Measurements from ENCODE around the gene LCA5. TPM values are rescaled to one million over a fixed set of nuclear protein-coding genes. Genes with fewer than 3 reads are reported as not detected.
"Not testable (repeated sequence)": the region's sequence is repeated elsewhere in the genome, so short reads cannot be mapped to it uniquely, and the experiment has no call there.

The LCA5 gene
- 4.2 and 4.3 TPM in 2 replicates for total RNA-seq
- long read RNA-seq, full-length matches to known transcripts, result 15 of 45 reads
- long read RNA-seq, partial matches to known transcripts, result 23 of 45 reads
- long read RNA-seq, other reads (novel, unspliced or antisense), result 7 of 45 reads

DNA sequence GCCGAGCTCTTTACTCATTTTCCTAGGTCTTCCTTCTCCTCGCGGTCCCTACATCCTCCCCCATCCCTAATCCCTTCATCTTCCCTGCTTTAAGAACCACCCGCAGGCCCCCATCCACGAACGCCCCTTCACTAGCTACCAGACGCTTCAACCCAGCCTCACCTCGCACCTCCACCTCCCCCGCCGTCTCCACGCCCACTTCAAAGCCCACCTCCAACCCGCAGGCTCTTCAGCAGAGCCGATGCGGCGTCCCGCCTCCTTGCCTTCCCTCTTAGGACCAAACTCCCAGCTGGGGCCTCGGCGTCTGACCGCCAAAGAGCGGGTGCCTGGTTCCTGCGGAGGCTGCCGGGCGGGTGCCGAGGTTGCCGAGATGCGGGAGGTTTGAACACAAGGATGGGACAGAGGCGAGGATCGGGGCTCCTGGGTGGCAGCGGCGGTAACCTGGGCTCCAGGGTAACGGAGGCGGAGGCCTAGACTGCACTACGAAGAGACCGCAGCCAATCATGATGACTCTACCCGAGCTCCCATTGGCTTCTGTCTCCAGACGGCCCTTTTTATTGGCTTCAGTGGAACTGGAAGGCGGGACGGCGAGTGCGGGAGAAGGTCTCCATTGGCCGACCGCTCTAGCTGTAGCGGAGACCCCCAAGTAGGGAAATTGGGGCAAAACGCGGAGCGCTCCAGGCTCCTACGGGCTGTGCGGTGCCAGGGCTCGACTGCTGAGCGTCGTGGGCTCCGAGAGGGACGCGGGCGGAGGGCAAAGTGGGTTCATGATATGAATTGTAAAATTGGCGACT, at the start of gene LCA5:
LCA5 (minus strand) TSS at position 477 of the 794 bp plus-strand sequence. CDS start 18,536 bp downstream, outside the sequence.
- no peak within 1 kb of the TSS for H3K27ac Mint-ChIP-seq (ENCODE audit: unreplicated experiment)

DNA sequence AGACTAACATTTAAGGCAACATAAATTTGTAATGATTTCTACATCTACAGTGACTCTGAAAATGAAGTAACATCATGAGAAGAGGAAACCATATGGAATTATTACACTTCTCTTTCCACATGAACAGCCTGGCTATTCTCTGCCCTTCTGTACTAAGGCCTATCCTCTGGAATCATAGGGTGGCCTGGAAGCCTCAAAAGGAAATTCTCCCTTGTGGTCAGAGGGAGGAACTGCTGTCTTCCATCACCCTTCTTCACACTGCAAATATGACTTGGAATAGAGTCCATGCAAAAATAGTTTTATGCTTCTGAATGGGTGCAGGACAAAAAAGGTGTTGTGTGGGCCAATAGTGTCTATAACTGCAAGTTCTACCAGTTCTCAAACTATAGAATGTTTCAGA, 49.3 kb upstream of the LCA5 start:
- H3K4me3 Mint-ChIP-seq (ENCODE audit: unreplicated experiment), result no peak overlapping the region
- no peak for DNase-seq (ENCODE audit: extremely low spot score, unreplicated experiment)
- TF ChIP-seq, protein P1, sequence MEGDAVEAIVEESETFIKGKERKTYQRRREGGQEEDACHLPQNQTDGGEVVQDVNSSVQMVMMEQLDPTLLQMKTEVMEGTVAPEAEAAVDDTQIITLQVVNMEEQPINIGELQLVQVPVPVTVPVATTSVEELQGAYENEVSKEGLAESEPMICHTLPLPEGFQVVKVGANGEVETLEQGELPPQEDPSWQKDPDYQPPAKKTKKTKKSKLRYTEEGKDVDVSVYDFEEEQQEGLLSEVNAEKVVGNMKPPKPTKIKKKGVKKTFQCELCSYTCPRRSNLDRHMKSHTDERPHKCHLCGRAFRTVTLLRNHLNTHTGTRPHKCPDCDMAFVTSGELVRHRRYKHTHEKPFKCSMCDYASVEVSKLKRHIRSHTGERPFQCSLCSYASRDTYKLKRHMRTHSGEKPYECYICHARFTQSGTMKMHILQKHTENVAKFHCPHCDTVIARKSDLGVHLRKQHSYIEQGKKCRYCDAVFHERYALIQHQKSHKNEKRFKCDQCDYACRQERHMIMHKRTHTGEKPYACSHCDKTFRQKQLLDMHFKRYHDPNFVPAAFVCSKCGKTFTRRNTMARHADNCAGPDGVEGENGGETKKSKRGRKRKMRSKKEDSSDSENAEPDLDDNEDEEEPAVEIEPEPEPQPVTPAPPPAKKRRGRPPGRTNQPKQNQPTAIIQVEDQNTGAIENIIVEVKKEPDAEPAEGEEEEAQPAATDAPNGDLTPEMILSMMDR (IDR thresholded peaks at IDR 0.05), result peak; percentile 46
- no peak overlapping the region for H3K27ac Mint-ChIP-seq (ENCODE audit: unreplicated experiment)
- peaks cover 7% of the 10 kb centered on the region for H3K9me3 Mint-ChIP-seq (ENCODE audit: unreplicated experiment)
- H3K4me1 Mint-ChIP-seq (ENCODE audit: unreplicated experiment), result no peaks in the 10 kb centered on the region
- H3K36me3 Mint-ChIP-seq (ENCODE audit: unreplicated experiment), result no peaks in the 10 kb centered on the region
- no peaks in the 10 kb centered on the region for H3K27me3 Mint-ChIP-seq (ENCODE audit: unreplicated experiment)

More for the DNA sequence above, at the start of gene LCA5:
- H3K36me3 Mint-ChIP-seq (ENCODE audit: unreplicated experiment), result peaks cover 11% of the 10 kb centered on the region
- H3K4me3 Mint-ChIP-seq (ENCODE audit: unreplicated experiment), result no peak within 1 kb of the TSS
- H3K27me3 Mint-ChIP-seq (ENCODE audit: unreplicated experiment), result peaks cover 3% of the 10 kb centered on the region
- no peaks in the 10 kb centered on the region for H3K9me3 Mint-ChIP-seq (ENCODE audit: unreplicated experiment)
- peak; percentile 96 for DNase-seq (ENCODE audit: extremely low spot score, unreplicated experiment)
- H3K4me1 Mint-ChIP-seq (ENCODE audit: unreplicated experiment), result peaks cover 6% of the 10 kb centered on the region
- TF ChIP-seq, protein P1 (IDR thresholded peaks at IDR 0.05), result no peak

DNA sequence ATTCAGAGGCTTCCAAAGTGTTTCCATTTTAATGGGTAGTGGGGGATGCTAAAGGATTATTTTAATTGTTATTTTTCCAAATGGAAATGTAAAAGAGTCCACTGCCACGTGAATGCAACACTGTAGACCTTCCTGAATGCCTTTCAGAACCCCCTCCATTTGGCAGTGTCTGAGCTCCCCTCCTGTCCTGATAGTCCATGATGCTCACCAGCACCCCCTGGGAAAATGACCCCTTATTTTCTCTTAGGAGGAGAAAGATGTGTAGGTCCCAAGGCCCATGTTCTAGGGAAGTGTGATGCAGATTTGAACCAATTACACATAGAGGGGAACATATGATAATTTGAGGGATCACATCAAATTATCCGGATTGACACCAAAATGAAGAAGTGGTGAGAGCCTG, 47.1 kb upstream of the LCA5 start:
- no peak overlapping the region for H3K27ac Mint-ChIP-seq (ENCODE audit: unreplicated experiment)
- TF ChIP-seq, protein P1 (IDR thresholded peaks at IDR 0.05), result no peak
- no peak overlapping the region for H3K4me3 Mint-ChIP-seq (ENCODE audit: unreplicated experiment)
- peaks cover 22% of the 10 kb centered on the region for H3K9me3 Mint-ChIP-seq (ENCODE audit: unreplicated experiment)
- H3K27me3 Mint-ChIP-seq (ENCODE audit: unreplicated experiment), result no peaks in the 10 kb centered on the region
- no peaks in the 10 kb centered on the region for H3K4me1 Mint-ChIP-seq (ENCODE audit: unreplicated experiment)
- H3K36me3 Mint-ChIP-seq (ENCODE audit: unreplicated experiment), result peaks cover 6% of the 10 kb centered on the region
- no peak for DNase-seq (ENCODE audit: extremely low spot score, unreplicated experiment)

DNA sequence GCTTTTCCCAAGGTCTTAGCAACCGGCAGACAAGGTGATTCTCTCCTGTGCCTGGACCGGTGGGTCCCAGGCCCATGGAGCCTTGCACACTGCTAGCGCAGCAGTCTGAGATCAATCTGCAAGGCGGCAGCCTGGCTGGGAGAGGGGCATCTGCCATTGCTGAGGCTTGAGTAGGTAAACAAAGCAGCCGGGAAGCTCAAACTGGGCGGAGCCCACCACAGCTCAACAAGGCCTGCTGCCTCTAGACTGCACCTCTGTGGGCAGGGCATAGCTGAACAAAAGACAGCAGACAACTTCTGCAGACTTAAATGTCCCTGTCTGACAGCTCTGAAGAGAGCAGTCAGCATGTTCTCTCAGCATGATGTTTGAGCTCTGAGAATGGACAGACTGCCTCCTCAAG, 40.7 kb upstream of the LCA5 start:
- H3K4me3 Mint-ChIP-seq (ENCODE audit: unreplicated experiment); H3K36me3 Mint-ChIP-seq (ENCODE audit: unreplicated experiment); DNase-seq (ENCODE audit: extremely low spot score, unreplicated experiment); H3K27me3 Mint-ChIP-seq (ENCODE audit: unreplicated experiment); H3K4me1 Mint-ChIP-seq (ENCODE audit: unreplicated experiment); H3K27ac Mint-ChIP-seq (ENCODE audit: unreplicated experiment): not testable (repeated sequence)
- H3K9me3 Mint-ChIP-seq (ENCODE audit: unreplicated experiment), result peaks cover 26% of the 10 kb centered on the region

DNA sequence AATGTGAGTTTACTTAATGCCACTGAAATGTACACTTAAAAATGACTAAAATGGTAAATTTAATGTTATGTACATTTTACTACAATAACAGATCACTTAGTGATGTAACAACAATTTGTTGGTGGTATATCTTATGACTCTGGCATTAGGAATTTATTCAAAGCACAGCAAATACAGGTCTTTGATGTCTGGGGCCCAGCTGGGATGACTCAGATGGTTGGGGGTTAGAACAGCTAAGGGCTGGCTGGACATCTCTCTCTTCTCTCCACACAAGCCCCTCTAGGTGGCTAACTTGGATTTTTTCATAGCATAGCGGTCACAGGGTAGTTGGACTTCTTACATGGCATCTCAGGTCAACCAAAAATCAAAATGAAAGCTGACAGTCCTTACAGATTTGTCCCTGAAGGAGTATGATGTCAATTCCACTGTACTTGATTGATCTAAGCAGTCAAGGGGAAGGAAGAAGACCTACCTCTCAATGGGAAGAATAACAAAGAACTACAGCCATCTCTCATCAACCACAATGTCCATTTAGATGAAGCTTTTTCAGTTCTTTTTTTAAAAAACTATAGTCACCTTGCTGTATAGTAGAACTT, 37.5 kb upstream of the LCA5 start:
- H3K9me3 Mint-ChIP-seq (ENCODE audit: unreplicated experiment), result peaks cover 7% of the 10 kb centered on the region

More for the DNA sequence above, 37.5 kb upstream of the LCA5 start:
- Mint-ChIP-seq H3K4me3 (ENCODE audit: unreplicated experiment) (no peak overlapping the region), H3K27me3 (ENCODE audit: unreplicated experiment) (no peaks in the 10 kb centered on the region), H3K4me1 (ENCODE audit: unreplicated experiment) (peaks cover 6% of the 10 kb centered on the region), H3K27ac (ENCODE audit: unreplicated experiment) (no peak overlapping the region), H3K36me3 (ENCODE audit: unreplicated experiment) (no peaks in the 10 kb centered on the region)
- no peak for DNase-seq (ENCODE audit: extremely low spot score, unreplicated experiment)
- TF ChIP-seq, protein P1 (IDR thresholded peaks at IDR 0.05), result no peak
